SK-N-SH (cell line): ENCODE data around the gene DLG2. TPM values are rescaled to one million over a fixed set of nuclear protein-coding genes. Genes with fewer than 3 reads are reported as not detected.

Experiments used
- CTCF ChIA-PET: fragments of 300-600, 350-600 bp; formaldehyde crosslinking; extraction: SDS; loops from one replicate; lab custom pipeline; 2021; lab: Yijun Ruan, JAX
- POLR2A ChIA-PET: fragments of 350-600 bp; sonication (Branson Sonifier 250); formaldehyde crosslinking; extraction: SDS; loops from one replicate; lab custom pipeline; 2020; ENCODE audit warnings: antibody characterized with exemption, inconsistent platforms; lab: Yijun Ruan, JAX
- DNase-seq: peaks from one replicate; pipeline ENCODE4 v3.0.0; 2012
- H2AFZ ChIP-seq: fragments of 200-600 bp; sonication (generic); 2 replicates; pipeline ENCODE4 v1.8.1; 2016; ENCODE audit warnings: antibody characterized with exemption, mild to moderate bottlenecking, low read depth
- H3F3A ChIP-seq: fragments of 200-600 bp; sonication (generic); replicated peaks from 2 replicates; pipeline ENCODE3; 2016; ENCODE audit warnings: antibody characterized with exemption, mild to moderate bottlenecking; ENCODE audit not compliant: insufficient read depth
- H3K27ac ChIP-seq, 2 experiments: fragments of 200-500 bp in 1 of 2; fragments of 200-600 bp in 1 of 2; sonication (Bioruptor generic) in 1 of 2; sonication (generic), shearing (Covaris generic) in 1 of 2; 2 replicates each; pipeline versions ENCODE4 v1.5.1 to v1.6.1; 2014 to 2016; ENCODE audit warnings: low read depth in 2 of 2, inconsistent platforms in 1 of 2, low read length in 1 of 2, mild to moderate bottlenecking in 1 of 2, mixed read lengths in 1 of 2
- H3K27me3 ChIP-seq: fragments of 200-600 bp; sonication (generic), shearing (Covaris generic); 2 replicates; pipeline ENCODE4 v1.6.1; 2016; ENCODE audit warnings: mixed run types; ENCODE audit not compliant: insufficient read depth
- H3K36me3 ChIP-seq, 2 experiments: fragments of 200-500 bp in 1 of 2; fragments of 200-600 bp in 1 of 2; sonication (Bioruptor generic) in 1 of 2; sonication (generic) in 1 of 2; replicated peaks in 1 of 2; 2 replicates each; pipeline versions ENCODE3 to v1.5.1; 2014 to 2016; ENCODE audit warnings: low read length in 1 of 2, mild to moderate bottlenecking in 1 of 2; ENCODE audit not compliant: insufficient read depth in 2 of 2, control insufficient read depth in 1 of 2
- H3K4me1 ChIP-seq, 2 experiments: fragments of 200-500 bp in 1 of 2; fragments of 200-600 bp in 1 of 2; sonication (Bioruptor generic) in 1 of 2; sonication (generic), shearing (Covaris generic) in 1 of 2; 2 replicates each; pipeline versions ENCODE4 v1.5.1 to v1.6.1; 2014 to 2016; ENCODE audit warnings: low read depth in 1 of 2, low read length in 1 of 2, mixed run types in 1 of 2; ENCODE audit not compliant: insufficient read depth in 2 of 2, control insufficient read depth in 1 of 2
- H3K4me2 ChIP-seq: fragments of 200-600 bp; sonication (generic), shearing (Covaris generic); 2 replicates; pipeline ENCODE4 v1.6.1; 2017; ENCODE audit warnings: mixed run types
- H3K4me3 ChIP-seq, 2 experiments: fragments of 200-500 bp in 1 of 2; fragments of 200-600 bp in 1 of 2; sonication (Bioruptor generic) in 1 of 2; sonication (generic), shearing (Covaris generic) in 1 of 2; 2 replicates each; pipeline versions ENCODE4 v1.5.1 to v1.8.1; 2014 to 2016; ENCODE audit warnings: low read depth in 2 of 2, inconsistent platforms in 1 of 2, low read length in 1 of 2, mild to moderate bottlenecking in 1 of 2, mixed read lengths in 1 of 2, moderate library complexity in 1 of 2
- H3K79me2 ChIP-seq: fragments of 200-600 bp; sonication (generic); 2 replicates; pipeline ENCODE4 v1.8.1; 2017; ENCODE audit warnings: mild to moderate bottlenecking; ENCODE audit not compliant: insufficient read depth
- H3K9ac ChIP-seq: fragments of 200-600 bp; sonication (generic); 2 replicates; pipeline ENCODE4 v1.6.1; 2017; ENCODE audit warnings: mixed run types
- H3K9me2 ChIP-seq: fragments of 200-600 bp; sonication (generic); 2 replicates; pipeline ENCODE4 v1.6.1; 2017; ENCODE audit warnings: mixed run types
- H3K9me3 ChIP-seq: fragments of 200-600 bp; sonication (generic); 2 replicates; pipeline ENCODE4 v1.6.1; 2017; ENCODE audit warnings: mixed run types, mild to moderate bottlenecking, moderate library complexity
- H4K20me1 ChIP-seq: fragments of 200-600 bp; sonication (generic); 2 replicates; pipeline ENCODE4 v1.6.1; 2017; ENCODE audit warnings: mild to moderate bottlenecking, mixed run types; ENCODE audit not compliant: insufficient read depth
- ELF1 ChIP-seq: IDR thresholded peaks from 2 replicates; pipeline ENCODE4 v1.4.0; 2012
- EP300 ChIP-seq, 2 experiments: IDR thresholded peaks; 2 replicates each; pipeline versions ENCODE4 v1.4.0 to v1.6.1; 2012; ENCODE audit warnings: borderline replicate concordance in 1 of 2, low read depth in 1 of 2, low read length in 1 of 2
- EZH2phosphoT487 ChIP-seq: fragments of 200-600 bp; sonication (generic); IDR thresholded peaks from 2 replicates; pipeline ENCODE4 v1.6.1; 2017; ENCODE audit warnings: low read depth, mixed run types, mild to moderate bottlenecking, antibody characterized with exemption, moderate library complexity, borderline replicate concordance
- GATA2 ChIP-seq: sonication (generic); formaldehyde crosslinking; IDR thresholded peaks from 2 replicates; pipeline ENCODE4 v1.5.0; 2020; ENCODE audit warnings: mild to moderate bottlenecking, missing genetic modification reagents
- IRF3 ChIP-seq: fragments of 150-350 bp; IDR thresholded peaks from 2 replicates; pipeline ENCODE4 v1.6.1; 2016; ENCODE audit warnings: mild to moderate bottlenecking, low read depth, low read length
- JUND ChIP-seq: IDR thresholded peaks from 2 replicates; pipeline ENCODE4 v1.4.0; 2012
- MAX ChIP-seq: IDR thresholded peaks from 2 replicates; pipeline ENCODE4 v1.4.0; 2012; ENCODE audit warnings: low read depth
- MXI1 ChIP-seq: IDR thresholded peaks from 2 replicates; pipeline ENCODE4 v1.6.1; 2012; ENCODE audit warnings: mild to moderate bottlenecking, low read depth, low read length, improper control_type of control experiment
- NRF1 ChIP-seq: IDR thresholded peaks from 2 replicates; pipeline ENCODE4 v1.6.1; 2012; ENCODE audit warnings: low read depth, mild to moderate bottlenecking, low read length
- PBX3 ChIP-seq: IDR thresholded peaks from 2 replicates; pipeline ENCODE4; 2012
- RFX5 ChIP-seq: IDR thresholded peaks from 2 replicates; pipeline ENCODE4 v1.6.1; 2012; ENCODE audit warnings: mild to moderate bottlenecking, improper control_type of control experiment, low read length
- TAF1 ChIP-seq: IDR thresholded peaks from 2 replicates; pipeline ENCODE4 v1.6.1; 2012; ENCODE audit warnings: low read depth, mild to moderate bottlenecking, low read length, moderate library complexity, borderline replicate concordance
- TEAD4 ChIP-seq: IDR thresholded peaks from 2 replicates; pipeline ENCODE4 v1.4.0; 2012; ENCODE audit warnings: mild to moderate bottlenecking, borderline replicate concordance; ENCODE audit not compliant: insufficient read depth
- USF1 ChIP-seq: IDR thresholded peaks from 2 replicates; pipeline ENCODE4 v1.4.0; 2012; ENCODE audit warnings: low read depth, borderline replicate concordance
- WGBS: methylation state at CpG from one replicate; pipeline ENCODE4 v1.1.6; 2017; ENCODE audit warnings: low lambda C conversion rate; 5-methylcytosine and 5-hydroxymethylcytosine counted together
- polyA plus RNA-seq, 3 experiments: library from polyadenylated mRNA; depleted of rRNA; stranded (reverse); fragments of >200 nt; gene quantifications; 2 replicates each; pipeline ENCODE4 v1.2.3, GENCODE V29; 2012
- TF ChIP-seq, protein P1 (sequence below): fragments of 150-350 bp; IDR thresholded peaks from 2 replicates; pipeline ENCODE4 v1.6.1; 2017; ENCODE audit warnings: antibody characterized with exemption, low read length, low read depth, borderline replicate concordance

Gene DLG2
- polyA plus RNA-seq, 1 of the 3 experiments (the other 2 are of a cell fraction), result 0.21 TPM

DNA sequence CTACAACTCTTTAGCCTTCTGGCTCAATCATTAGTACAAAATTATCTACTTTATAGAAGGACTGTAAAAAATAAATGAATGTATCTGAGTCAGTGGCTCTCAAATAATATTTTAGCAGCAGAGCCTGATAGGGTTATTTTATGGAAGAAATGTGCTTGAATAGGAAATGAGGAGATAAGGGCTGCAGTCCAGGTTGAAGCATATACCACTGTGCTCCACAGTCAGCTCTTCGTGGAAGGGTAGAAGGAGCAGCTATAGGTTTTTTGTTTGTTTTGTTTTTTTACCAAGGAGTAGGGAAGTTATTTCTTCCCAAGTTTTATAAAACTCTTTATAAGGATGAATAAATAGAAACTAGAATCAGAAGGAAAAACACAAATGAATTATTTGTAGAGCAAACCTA, 242.0 kb downstream of the DLG2 start:
- 0% methylated on average over 1 of the region's 1 CpG for WGBS
- Histone ChIP-seq H3K9me3 (no peaks in the 10 kb centered on the region), H3K4me3 (no peak overlapping the region), H3K27me3 (no peaks in the 10 kb centered on the region), H2AFZ (no peak overlapping the region), H3K79me2 (no peaks in the 10 kb centered on the region), H3F3A (no peaks in the 10 kb centered on the region), H4K20me1 (no peaks in the 10 kb centered on the region), H3K9ac (no peak overlapping the region), H3K4me1 (no peaks in the 10 kb centered on the region), H3K36me3 (no peaks in the 10 kb centered on the region), H3K4me2 (no peak overlapping the region), H3K27ac (no peak overlapping the region), H3K9me2 (no peaks in the 10 kb centered on the region)
- POLR2A ChIA-PET, result no interaction called here
- CTCF ChIA-PET, result no interaction called here
- no peak for TF ChIP-seq ELF1
- TF ChIP-seq RFX5, result no peak
- no peak for TF ChIP-seq MAX
- TF ChIP-seq MXI1, result no peak
- TF ChIP-seq, protein P1, sequence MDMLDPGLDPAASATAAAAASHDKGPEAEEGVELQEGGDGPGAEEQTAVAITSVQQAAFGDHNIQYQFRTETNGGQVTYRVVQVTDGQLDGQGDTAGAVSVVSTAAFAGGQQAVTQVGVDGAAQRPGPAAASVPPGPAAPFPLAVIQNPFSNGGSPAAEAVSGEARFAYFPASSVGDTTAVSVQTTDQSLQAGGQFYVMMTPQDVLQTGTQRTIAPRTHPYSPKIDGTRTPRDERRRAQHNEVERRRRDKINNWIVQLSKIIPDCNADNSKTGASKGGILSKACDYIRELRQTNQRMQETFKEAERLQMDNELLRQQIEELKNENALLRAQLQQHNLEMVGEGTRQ, result no peak
- TF ChIP-seq EZH2phosphoT487, result no peak
- TF ChIP-seq IRF3, result no peak
- no peak for TF ChIP-seq USF1
- TF ChIP-seq TAF1, result no peak
- TF ChIP-seq NRF1, result no peak
- no peak for TF ChIP-seq EP300 (IDR thresholded peaks at IDR 0.05; ENCODE audit: borderline replicate concordance in 1 of 2, low read depth in 1 of 2, low read length in 1 of 2)
- TF ChIP-seq GATA2 (CRISPR knock-in tag), result no peak
- no peak for TF ChIP-seq JUND
- no peak for DNase-seq

- POLR2A ChIA-PET, result no interaction called here
- no peak overlapping the region for H2AFZ ChIP-seq
- H3K9ac ChIP-seq, result no peak overlapping the region
- no peaks in the 10 kb centered on the region for H4K20me1 ChIP-seq
- no peak for TF ChIP-seq EZH2phosphoT487
- TF ChIP-seq ELF1, result no peak
- no peak for TF ChIP-seq PBX3
- no peak for TF ChIP-seq TEAD4
- TF ChIP-seq IRF3, result no peak
- TF ChIP-seq, all 33 proteins: peak for 0
- CTCF ChIA-PET, result no interaction called here
- H3K27ac ChIP-seq, result no peak overlapping the region
- H3F3A ChIP-seq, result no peaks in the 10 kb centered on the region
- no peaks in the 10 kb centered on the region for H3K27me3 ChIP-seq
- H3K36me3 ChIP-seq, result no peaks in the 10 kb centered on the region
- no peak overlapping the region for H3K4me2 ChIP-seq
- H3K79me2 ChIP-seq, result no peaks in the 10 kb centered on the region
- DNase-seq, result no peak
- H3K4me1 ChIP-seq, result no peaks in the 10 kb centered on the region
- no peaks in the 10 kb centered on the region for H3K9me3 ChIP-seq
- 0% methylated on average over 2 of the region's 2 CpGs for WGBS
- no peaks in the 10 kb centered on the region for H3K9me2 ChIP-seq
- H3K4me3 ChIP-seq, result no peak overlapping the region
These were observed 248.1 kb downstream of the DLG2 start for GRCh38 chr11:85379066-85379465.
